HG03432 (cell line): Measurements from ENCODE around the gene CDKL1.

Experiments
- ATAC-seq: cut with Tn5 transposase; IDR thresholded peaks from one replicate; pipeline ENCODE4 v1.9.1; 2021; ENCODE audit warnings: mild to moderate bottlenecking, moderate library complexity; ENCODE audit not compliant: unreplicated experiment

Gene CDKL1

DNA sequence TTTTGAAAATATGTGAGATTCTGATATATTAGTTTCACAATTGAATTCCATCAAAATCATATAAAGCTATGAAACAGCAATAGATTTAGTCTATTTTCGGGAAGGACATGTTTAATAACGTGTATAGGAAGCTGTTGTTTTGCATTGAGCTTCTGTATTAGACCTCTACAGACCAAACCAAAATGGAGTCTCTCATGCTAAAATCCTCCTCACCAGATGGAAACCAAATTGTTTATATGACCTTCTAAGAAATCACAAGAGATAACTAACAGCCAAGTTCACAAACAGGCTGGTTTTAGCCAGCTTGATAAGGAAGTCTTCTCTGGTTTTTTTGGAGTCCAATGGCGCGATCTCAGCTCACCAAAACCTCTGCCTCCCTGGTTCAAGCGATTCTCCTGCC is 108.5 kb downstream of the CDKL1 start:
- no peak for ATAC-seq

DNA sequence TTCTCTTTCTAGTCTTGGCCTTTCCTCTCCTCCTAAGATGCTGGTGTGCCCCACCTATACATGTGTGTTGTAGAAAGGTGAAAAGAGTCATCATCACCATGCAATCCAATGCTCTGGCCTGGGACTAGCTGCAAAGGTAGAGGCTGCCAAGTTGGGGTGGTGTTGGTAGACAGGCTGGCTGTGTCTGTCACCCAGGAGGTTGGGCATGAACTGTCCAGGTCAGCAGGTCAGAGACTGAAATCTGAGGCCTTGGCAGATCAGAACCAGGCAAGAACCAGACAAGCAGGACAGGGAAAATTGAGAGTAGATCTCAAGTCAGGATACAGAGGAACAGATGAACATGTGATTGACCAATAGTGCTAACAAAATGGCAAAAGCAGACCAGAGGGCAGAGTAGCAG is 110.8 kb downstream of the CDKL1 start:
- ATAC-seq, result no peak
